Left colon (tissue), 2 donors: Measurements from ENCODE around the gene GPC6. TPM values are rescaled to one million over a fixed set of nuclear protein-coding genes. Genes with fewer than 3 reads are reported as not detected.
"Not testable (repeated sequence)": the region's sequence is repeated elsewhere in the genome, so short reads cannot be mapped to it uniquely, and the experiment has no call there.

Experiments used
- ATAC-seq: fragments of 200-7000 bp; cut with Tn5 transposase; one replicate; pipeline ENCODE4 v1.9.1; 2020; ENCODE audit warnings: mild to moderate bottlenecking, moderate library complexity
- DNase-seq, 2 donors: peaks; one replicate each; pipeline ENCODE4 v3.0.0-alpha.2; 2020
- intact Hi-C, 2 donors: fragments of 100-400 bp; cut with DNase I in 1 of 2; cut with micrococcal nuclease in 1 of 2; formaldehyde crosslinking; loops; one replicate each; pipeline versions ENCODE4 v1.11.2 to v1.14.0; 2022; cut with DNase I, micrococcal nuclease
- total RNA-seq, 2 donors: library from RNA; stranded (reverse); fragmentation: NEBNext Ultra II Directional; extraction: Animal tissue kit (Norgen Biotek cat#: 25700); gene quantifications; one replicate each; pipeline ENCODE4 v1.2.1, GENCODE V29; 2021
- donor health status: DM: no; HTN: no; CAD: no.
- donor health status: DM: yes; HTN: yes; CAD: no.

Gene GPC6
- total RNA-seq, 2 donors from 2014 or later, result 2.5 to 5.2 TPM

GRCh38 chr13:94270556-94270955 lies 1043.9 kb downstream of the GPC6 start:
- ATAC-seq, result no peak
- DNase-seq, result no peak
- intact Hi-C loops, result no loop called here

- intact Hi-C loops, result no loop called here
- ATAC-seq, result no peak
- no peak for DNase-seq
Observed at GRCh38 chr13:94272038-94272437, 1045.4 kb downstream of the GPC6 start.

GRCh38 chr13:94280349-94280748 lies 1053.7 kb downstream of the GPC6 start:
- DNase-seq (no peak), ATAC-seq (no peak)
- intact Hi-C loops, result no loop called here

- intact Hi-C loops, result no loop called here
- DNase-seq, result no peak
- ATAC-seq, result no peak
Observed at GRCh38 chr13:94280845-94281244, 1054.2 kb downstream of the GPC6 start.

GRCh38 chr13:94286581-94286980 lies 1060.0 kb downstream of the GPC6 start:
- intact Hi-C loops, result no loop called here
- ATAC-seq, result no peak
- no peak for DNase-seq

GRCh38 chr13:94291631-94292322 lies 1065.2 kb downstream of the GPC6 start:
- DNase-seq, result no peak
- no peak for ATAC-seq
- intact Hi-C loops, result no loop called here

GRCh38 chr13:94292323-94292640 lies 1065.7 kb downstream of the GPC6 start:
- no peak for DNase-seq
- ATAC-seq, result no peak
- intact Hi-C loops, result no loop called here

GRCh38 chr13:94296471-94296870 lies 1069.9 kb downstream of the GPC6 start:
- no peak for ATAC-seq
- no peak for DNase-seq
- intact Hi-C loops, result no loop called here

- no peak for ATAC-seq
- intact Hi-C loops, result no loop called here
- DNase-seq, result no peak
Observed at GRCh38 chr13:94298346-94298745, 1071.7 kb downstream of the GPC6 start.

- ATAC-seq, result no peak
- no peak for DNase-seq
- intact Hi-C loops, result no loop called here
Observed at GRCh38 chr13:94300401-94300800, 1073.8 kb downstream of the GPC6 start.

- ATAC-seq (no peak), DNase-seq (no peak)
- intact Hi-C loops, result no loop called here
Observed at GRCh38 chr13:94301487-94301886, 1074.9 kb downstream of the GPC6 start.

GRCh38 chr13:94302847-94303565 lies 1076.4 kb downstream of the GPC6 start:
- intact Hi-C loops, DNase-seq, ATAC-seq: not testable (repeated sequence)

- ATAC-seq (no peak), DNase-seq (no peak)
- intact Hi-C loops, result no loop called here
Observed at GRCh38 chr13:94303644-94304174, 1077.1 kb downstream of the GPC6 start.

GRCh38 chr13:94305033-94305432 lies 1078.4 kb downstream of the GPC6 start:
- DNase-seq, result no peak
- peak; percentile 71 for ATAC-seq
- intact Hi-C loops, result no loop called here

- DNase-seq, result no peak
- ATAC-seq, result no peak
- intact Hi-C loops, result no loop called here
Observed at GRCh38 chr13:94305463-94305862, 1078.9 kb downstream of the GPC6 start.

GRCh38 chr13:94305934-94306333 lies 1079.3 kb downstream of the GPC6 start:
- ATAC-seq, result no peak
- intact Hi-C loops, result no loop called here

GRCh38 chr13:94308832-94309231 lies 1082.2 kb downstream of the GPC6 start:
- DNase-seq, result no peak

More at GRCh38 chr13:94305934-94306333, 1079.3 kb downstream of the GPC6 start:
- DNase-seq, result no peak

GRCh38 chr13:94309576-94309975 lies 1083.0 kb downstream of the GPC6 start:
- intact Hi-C loops, result no loop called here
- DNase-seq, result no peak
- ATAC-seq, result no peak

More at GRCh38 chr13:94308832-94309231, 1082.2 kb downstream of the GPC6 start:
- intact Hi-C loops, result no loop called here
- ATAC-seq, result no peak

GRCh38 chr13:94309997-94310855 lies 1083.6 kb downstream of the GPC6 start:
- intact Hi-C loops, result no loop called here
- ATAC-seq, result no peak

More at GRCh38 chr13:94309997-94310855, 1083.6 kb downstream of the GPC6 start:
- no peak for DNase-seq
